GM18858 (cell line): ENCODE measurements around the gene PLCG2.

Experiments used
- ATAC-seq: cut with Tn5 transposase; IDR thresholded peaks from one replicate; pipeline ENCODE4 v1.9.1; 2021; ENCODE audit not compliant: unreplicated experiment

PLCG2 gene

GRCh38 chr16:81814751-81815428, 35.8 kb downstream of the PLCG2 start:
- no peak for ATAC-seq

- no peak for ATAC-seq
Observed at GRCh38 chr16:81815429-81815766, 36.3 kb downstream of the PLCG2 start.

GRCh38 chr16:81816351-81816750, 37.3 kb downstream of the PLCG2 start:
- no peak for ATAC-seq

DNA sequence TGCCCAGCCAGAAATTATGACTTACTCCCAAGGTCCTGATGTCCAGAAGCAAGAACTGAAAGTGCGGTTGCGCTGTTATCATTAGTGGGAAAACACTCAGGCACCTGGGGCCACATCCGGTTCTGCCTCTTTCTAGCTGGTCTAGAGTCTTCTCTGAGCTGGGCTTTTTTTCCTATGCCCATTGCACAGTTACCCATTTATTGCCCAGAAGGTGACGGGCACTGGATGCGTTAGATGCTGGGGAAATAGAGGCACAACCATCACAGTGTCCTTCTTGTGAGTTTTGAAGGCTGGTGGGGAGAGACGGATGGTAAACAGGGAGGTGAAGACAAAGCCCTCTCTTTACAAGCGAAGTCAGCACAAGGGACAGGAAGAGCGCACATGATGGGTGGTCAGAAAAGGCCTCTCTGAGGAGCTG, 37.7 kb downstream of the PLCG2 start:
- ATAC-seq = no peak

DNA sequence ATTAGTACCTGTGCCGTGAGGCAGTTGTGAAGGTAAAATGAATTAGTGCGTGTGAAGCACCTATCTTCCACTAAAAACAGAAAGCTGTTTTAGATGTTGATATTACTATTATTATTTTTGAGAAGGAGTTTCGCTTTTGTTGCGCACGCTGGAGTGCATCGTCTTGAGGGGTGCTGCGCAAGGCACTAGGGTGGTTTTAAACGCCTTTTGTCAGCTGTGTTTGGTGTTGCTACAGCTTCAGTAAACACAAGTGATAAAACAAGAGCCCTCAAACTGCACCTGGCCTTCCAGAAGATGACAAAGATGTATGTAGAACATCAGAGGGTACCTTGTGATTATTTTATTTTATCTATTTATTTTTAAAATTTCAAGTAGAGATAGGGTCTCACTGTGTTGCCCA, 38.2 kb downstream of the PLCG2 start:
- no peak for ATAC-seq

DNA sequence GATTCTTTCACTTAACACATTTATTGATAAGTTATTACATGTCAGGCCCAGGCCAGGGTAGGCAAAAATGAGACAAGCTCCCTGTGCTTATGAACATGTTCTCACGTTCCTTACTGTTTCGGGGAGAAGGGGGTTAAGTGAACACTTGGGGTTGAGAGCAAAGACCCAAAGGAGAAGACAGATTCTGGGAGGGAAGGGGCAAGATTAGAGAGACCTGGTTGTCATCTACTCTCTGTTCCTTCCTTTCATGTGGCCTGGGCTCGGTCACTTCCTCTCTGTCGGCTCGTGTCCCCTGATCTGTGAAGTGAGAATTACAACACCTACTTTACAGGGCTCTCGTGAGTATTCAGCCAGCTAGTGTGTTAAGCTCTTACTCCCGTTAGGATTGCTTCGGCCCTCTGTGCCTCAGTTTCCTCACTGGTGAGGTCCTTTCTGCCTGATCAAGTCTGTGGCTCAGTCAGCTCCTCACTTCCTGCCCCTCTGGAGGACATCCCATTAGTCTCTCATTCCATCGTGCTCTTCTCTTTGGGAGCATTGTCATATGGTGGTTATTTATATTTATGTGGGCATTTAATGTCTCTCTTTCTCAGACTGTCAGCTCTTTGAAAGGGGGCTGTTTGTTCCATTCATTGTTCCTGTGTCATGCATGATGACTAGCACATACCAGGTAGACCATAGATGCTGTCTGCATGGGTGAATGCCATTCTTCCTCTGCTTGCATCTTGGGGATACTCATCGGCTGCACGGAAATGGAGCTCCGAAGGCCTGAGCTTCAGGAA, 38.9 kb downstream of the PLCG2 start:
- peak; percentile 22 for ATAC-seq

DNA sequence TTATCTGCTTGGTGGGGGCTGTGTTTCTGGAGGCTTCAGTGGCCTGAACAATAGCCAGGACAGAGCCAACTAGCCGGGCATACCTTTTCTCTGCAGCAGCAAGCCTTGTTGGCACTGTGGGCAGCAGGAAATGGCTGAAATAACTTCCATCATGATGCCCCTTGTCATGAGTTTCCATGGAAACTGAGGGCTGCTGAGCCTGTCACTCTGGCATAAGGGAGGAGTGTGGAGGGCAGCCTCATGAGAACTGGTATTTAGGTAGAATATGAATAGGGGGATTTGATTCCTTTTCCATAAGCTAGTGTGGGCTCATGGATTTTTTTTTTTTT, 39.4 kb downstream of the PLCG2 start:
- no peak for ATAC-seq

- ATAC-seq = no peak
Observed at GRCh38 chr16:81818905-81819304, 39.8 kb downstream of the PLCG2 start.

DNA sequence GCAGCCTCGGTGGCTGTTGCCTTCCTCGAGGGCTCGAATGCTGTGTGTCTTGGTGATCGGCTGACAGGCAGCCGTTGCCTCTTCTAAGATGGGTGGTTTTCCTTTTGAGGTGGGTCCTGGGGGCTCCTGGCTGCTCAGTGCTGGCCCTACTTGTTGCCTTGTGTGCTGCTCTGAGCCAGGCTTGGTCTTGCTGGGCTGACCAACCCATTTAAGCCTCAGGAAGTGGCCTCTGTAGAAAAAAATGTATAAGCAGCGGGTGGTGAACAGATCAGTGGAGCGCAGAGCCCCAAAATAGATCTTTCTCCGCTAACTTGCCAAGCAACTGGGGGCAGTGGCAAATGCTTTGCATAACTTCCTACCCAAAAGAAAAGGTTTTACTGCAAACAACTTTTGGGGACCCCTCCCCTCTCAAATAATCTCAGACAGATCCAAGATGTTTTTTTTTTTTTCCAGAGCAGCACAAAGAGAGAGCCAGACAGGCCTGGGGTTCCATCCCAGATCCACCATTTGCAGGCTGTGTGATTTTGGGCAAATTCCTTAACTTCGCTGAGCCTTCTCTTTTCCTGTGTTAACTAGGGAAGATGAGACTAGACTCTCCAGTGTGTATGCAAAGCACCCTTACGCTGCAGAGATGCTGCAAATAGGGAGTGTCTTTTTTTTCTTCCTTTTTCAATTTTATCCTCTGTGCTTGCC, 42.5 kb downstream of the PLCG2 start:
- peak; percentile 35 for ATAC-seq

DNA sequence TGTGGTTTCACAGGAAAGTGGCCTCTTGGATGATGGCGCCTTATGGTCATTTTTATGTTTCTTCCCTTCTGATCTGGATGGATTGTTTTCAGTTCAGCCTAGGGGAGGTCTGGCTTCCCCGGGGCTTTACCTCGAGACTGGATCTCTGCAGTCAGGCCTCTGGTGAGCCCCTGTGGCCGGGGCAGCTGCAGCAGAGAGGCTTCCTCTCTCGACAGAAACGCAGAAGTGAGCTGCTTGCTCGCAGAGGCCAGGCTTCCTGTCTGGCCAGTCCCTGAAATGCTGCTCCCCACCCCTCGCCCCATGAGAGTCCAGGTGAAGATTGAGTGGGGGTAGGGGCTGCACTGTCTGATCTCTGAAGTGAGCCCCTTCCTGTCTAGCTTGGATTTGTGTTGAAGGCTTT, 44.0 kb downstream of the PLCG2 start:
- no peak for ATAC-seq

DNA sequence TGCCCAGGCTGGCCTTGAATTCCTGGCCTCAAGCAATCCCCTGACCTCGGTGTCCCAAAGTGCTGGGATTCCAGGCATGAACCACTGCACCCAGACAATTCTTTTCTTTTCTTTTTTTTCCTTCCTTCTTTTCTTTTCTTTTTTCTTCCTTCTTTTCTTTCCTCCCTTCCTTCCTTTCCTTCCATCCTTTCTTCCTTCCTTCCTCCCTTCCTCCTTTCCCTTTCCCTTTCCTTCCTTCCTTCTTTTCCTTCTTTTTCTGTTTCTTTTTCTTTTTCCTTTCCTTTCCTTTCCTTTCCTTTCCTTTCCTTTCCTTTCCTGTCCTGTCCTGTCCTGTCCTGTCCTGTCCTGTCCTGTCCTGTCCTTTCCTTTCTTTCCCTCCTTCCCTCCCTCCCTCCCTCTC, 44.6 kb downstream of the PLCG2 start:
- ATAC-seq = no peak

GRCh38 chr16:81826523-81826922, 47.4 kb downstream of the PLCG2 start:
- no peak for ATAC-seq

- ATAC-seq = no peak
Observed at GRCh38 chr16:81830845-81831540, 51.9 kb downstream of the PLCG2 start.

GRCh38 chr16:81831722-81832126, 52.6 kb downstream of the PLCG2 start:
- ATAC-seq = peak; percentile 57

DNA sequence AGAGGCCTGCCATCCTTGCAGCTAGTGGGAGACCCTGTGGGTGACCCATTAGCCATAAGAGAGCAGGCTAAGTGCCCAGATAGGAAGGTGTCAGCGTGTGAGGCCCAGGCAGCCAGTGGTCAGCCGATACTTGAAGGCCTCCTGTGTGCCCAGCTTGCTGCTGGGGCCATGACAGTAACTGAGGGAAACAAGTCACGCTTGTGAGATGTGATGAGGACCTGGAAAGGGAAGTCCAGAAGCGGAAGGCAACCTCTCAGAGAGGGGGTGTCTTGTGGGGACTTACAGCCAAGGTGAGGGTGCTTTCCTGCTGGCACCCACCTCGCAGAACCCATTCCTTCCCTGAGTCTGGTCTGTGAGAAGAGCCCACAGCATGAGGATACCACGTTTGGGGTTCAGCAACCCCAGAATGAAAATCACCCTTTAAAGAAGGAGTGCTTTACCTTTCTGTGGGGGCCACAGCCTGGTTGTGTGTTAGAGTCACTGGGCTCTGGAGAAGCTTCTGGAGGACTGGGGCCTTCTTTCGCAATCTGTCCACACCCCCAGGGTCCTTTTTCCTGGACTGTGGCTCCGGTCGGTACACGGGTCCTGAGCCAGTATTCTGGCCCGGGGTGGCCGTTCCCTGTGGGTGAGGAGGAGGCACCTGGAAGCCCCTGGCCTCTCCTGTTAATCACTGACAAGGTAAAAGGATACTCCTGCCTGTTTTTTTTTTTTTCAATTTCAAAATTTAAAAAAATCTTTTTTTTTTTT, 53.9 kb downstream of the PLCG2 start:
- ATAC-seq = no peak

DNA sequence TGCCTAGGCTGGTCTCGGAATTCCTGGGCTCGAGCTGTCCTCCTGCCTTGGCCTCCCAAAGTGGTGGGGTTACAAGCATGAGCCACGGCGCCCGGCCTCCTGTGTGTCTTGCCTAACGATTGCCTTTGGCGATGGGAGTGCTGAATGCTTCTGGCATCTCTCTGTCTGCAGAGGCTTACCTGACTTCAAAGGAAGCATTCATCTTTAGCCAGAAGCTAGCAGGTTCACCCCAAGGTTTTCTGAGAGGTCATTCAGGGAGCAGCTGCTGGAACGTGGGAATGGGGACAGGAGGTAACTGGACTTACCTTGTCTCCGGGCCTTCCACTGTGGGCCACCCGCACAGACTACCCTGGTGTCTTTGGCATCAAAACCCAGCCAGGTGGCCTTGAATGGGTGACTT, 54.7 kb downstream of the PLCG2 start:
- ATAC-seq = no peak

GRCh38 chr16:81834868-81835267, 55.8 kb downstream of the PLCG2 start:
- no peak for ATAC-seq

DNA sequence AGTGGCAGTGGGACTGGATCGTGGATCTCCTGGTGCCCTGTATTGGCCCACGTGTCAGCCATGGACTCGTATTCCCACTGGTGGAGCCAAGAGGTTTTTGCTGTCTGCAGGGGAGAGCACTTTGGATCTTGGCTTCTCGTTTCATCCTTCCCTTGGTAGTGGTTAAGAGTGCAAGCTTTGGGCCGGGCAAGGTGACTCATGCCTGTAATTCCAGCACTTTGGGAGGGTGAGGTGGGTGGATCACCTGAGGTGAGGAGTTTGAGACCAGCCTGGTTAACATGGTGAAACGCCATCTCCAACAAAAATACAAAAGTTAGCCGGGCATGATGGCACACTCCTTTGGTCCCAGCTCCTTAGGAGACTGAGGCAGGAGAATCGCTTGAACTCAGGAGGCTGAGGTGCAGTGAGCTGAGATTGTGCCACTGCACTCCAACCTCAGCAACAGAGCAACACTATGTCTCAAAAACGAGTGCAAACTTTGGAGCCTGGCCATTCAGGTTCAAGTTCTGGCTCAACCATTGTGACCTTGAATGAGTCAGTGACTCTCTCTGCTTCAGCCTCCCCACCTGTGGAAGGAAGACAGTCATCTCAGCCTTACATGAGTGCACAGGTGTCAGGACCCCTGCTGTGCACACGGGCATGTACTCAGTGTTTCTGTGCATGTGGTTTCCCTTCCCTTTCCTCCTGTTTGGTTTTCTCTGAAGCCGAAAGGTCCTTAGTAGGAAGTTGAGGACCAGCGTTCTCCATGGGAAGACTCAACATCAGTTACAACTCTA, 57.4 kb downstream of the PLCG2 start:
- ATAC-seq = peak; percentile 70

DNA sequence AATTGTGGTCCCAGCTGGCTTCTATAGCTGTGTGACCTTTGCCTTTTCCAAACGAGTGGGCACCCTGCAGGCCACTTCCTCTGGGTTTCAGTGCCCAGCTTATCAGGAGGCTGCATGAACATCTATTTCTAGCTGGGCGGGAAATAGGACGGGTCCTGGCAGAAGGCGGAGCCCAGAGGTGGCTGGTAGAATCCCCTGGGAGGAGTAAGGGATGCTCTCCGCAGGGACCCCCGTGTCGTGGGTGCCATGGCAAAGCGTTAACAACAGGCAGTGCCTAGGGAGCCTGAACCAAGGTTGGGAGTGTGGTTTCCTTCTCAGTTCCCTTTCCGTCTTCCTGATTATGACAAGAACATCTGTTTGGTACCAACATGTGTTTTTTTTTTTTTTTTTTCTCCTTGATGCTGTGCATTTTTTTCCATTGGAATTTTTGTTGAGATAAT, 58.2 kb downstream of the PLCG2 start:
- no peak for ATAC-seq

DNA sequence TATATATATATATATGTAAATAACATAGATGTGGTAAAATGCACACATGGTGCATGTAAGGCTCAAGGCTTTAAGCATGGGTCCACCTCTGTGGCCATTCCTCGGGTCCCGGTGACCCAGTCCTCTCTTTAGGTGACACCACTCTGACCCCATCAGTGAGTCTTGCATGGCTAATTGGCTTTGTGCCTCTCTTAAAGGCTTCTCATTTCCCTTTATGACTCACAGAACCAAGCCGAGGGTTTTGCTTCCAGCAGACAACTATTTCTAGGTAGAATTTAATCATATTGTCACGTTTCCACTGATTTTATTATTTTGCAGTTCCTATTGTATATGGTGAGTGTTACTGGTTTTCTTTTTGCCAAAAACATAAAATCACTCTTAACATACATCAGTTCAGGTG, 59.7 kb downstream of the PLCG2 start:
- ATAC-seq = no peak
